HG03175 (cell line): ENCODE data around the gene SCN4A.
A peak's percentile ranks its signal among the peaks of the same experiment; 100 is the strongest.
"Not testable (repeated sequence)": the region's sequence is repeated elsewhere in the genome, so short reads cannot be mapped to it uniquely, and the experiment has no call there.

Source experiments
- ATAC-seq: cut with Tn5 transposase; IDR thresholded peaks from one replicate; pipeline ENCODE4 v1.9.1; 2021; ENCODE audit warnings: mild to moderate bottlenecking, moderate library complexity; ENCODE audit not compliant: unreplicated experiment

The SCN4A gene

GRCh38 chr17:63939401-63939800 is 33.3 kb downstream of the SCN4A start:
- no peak for ATAC-seq

GRCh38 chr17:63937920-63938319 is 34.8 kb downstream of the SCN4A start:
- no peak for ATAC-seq

DNA sequence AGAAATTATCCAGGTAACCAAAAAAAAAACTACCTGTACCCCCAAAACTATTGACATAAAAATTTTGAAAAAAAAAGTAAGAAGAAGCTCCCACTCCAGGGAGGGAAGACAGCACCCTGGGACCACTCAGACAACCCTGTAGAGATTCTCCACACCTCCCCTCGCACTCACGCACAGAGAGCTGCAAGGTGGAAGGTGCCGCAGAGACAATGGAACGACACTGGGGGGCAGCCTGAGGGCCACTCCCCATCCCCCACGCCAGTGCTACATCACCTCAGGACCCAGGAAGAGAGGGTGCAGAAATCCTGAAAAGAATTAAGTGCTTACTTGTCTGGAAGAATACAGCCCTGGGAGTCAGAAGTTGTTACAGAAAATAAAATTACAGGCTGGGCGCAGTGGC is 35.4 kb downstream of the SCN4A start:
- ATAC-seq = no peak

GRCh38 chr17:63934183-63935112 is 38.3 kb downstream of the SCN4A start:
- ATAC-seq = no peak

DNA sequence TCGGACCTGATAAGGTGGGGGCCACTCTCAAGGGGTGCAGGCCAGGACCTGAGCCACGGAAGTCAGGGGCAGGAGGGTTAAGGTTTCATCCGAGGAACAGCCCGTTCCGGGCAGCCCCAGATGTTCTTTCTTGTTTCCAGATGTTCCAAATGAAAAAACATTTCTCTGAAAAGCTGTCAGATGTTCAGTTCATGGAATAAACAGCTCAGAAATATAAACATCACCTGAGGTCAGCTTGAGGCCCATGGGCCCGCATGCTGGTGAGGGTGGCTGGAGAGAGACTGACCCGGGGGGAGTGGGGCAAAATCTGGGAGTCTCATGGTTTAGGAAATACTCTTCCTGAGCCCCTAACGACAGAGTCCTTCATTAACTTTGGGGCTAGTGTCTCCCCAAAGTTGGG is 39.1 kb downstream of the SCN4A start:
- ATAC-seq = no peak

GRCh38 chr17:63932721-63933120 is 40.0 kb downstream of the SCN4A start:
- peak; percentile 3 for ATAC-seq

- ATAC-seq = peak; percentile 87
These were observed 40.6 kb downstream of the SCN4A start, which contains the start of gene CD79B for GRCh38 chr17:63931981-63932561. CD79B (minus strand) TSS chr17:63932331; CDS start chr17:63932261, 70 bp downstream.

DNA sequence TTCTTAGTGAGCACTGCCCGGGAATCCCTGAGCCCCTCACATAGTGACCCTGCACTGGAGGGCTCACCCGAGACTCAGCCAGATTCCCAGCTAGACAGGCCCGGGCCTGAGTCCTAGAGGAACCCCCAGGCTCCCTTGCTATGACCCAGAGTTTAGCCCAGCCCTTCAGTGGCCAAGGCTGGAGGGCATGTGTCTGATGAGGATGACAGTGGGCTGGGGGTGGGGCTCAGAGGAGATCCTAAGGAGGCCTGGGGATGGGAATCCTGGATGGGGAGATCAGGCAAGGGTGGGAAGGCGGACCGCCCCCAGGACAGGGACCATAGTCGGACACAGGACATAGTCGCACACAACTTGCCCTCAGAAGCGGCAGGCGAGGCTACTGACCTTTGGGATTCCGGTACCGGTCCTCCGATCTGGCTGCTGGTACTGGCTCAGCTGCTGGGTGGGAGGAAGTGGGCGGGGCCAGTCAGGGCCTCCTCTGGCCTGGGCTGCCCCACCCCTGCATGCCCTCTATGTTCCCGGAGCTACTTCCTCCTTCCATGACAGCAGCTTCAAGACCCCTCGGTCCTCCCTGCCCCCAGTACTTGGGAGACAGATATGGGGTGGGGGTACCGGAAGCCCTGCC is 41.7 kb downstream of the SCN4A start:
- ATAC-seq = no peak

DNA sequence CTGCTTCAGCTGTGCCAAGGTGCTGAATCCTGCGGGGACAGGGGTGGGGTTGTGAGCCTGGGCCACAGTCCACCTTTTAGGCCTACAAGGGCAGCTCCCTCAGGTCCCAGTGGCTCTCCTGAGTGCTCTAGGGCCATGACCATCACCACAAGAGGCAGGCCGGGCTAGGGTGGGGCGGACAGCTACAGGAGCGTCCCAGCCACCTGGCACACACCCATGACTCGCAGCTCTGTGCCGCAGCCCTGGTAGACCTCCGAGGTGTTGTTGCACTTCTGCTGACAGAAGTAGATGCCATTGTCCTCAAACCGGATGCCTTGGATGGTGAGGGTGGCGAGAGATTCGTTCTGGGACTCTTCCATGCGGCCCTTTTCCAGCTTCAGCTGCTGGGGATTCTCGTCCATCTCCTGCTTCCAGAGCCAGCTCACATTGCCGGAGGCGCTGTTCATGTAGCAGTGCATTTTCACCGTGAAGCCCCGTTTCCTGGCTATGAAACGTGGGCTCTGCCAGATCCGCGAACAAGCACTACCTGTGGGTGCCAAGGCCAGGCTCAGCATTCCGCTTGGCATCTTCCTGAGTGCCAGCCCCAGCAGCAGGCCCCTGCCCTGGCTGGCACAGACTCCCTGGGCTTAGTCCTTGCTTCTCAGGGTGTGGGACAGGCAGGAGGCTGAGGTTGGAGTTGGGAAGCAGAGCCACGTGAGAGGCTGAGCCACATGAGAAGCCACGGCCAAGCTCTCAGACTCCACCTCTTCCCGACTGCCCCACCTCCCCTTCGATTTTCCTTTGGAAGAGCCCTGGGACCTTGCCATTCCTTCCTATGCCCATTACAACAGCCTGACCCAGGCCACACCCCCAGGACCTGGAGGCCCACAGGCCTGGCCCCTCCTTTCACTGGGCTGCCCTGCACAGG is 42.6 kb downstream of the SCN4A start:
- no peak for ATAC-seq

- no peak for ATAC-seq
These were observed 43.6 kb downstream of the SCN4A start for GRCh38 chr17:63928966-63929695.

GRCh38 chr17:63928172-63928666 is 44.5 kb downstream of the SCN4A start:
- no peak for ATAC-seq

DNA sequence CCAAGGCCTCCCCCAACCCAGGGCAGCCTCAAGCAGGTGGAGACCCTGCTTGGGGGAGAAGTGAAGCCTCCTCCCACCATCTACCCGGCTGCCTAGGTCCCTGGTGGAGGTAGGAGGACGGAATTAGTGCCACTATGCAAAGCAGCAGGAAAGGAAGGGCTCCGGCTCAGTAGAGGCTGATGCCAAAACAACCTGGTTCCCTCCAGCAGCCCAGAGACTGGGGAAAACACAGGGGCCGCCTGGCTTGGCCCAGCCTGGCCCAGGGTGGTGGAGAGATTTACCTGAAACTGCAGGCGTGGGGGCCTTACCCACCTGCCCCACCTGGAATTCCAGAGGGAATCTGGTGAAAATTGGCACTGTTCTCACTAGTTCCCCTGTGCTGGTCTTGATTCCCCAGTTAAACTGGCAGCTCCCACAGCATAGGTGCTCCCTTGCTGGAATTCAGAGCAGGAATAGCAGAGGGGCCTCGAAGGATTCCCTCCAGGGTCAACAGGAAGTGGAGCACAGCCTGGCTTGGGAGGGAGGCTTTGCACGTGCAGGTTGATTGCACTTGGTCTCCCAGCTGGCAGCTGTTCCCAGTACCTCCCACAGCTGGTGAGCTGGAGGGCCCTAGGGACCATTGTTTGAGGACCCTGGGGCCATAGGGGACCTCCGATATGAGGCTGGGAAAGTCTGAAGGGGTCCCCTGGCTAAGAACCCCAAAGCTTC is 45.1 kb downstream of the SCN4A start:
- ATAC-seq = no peak

DNA sequence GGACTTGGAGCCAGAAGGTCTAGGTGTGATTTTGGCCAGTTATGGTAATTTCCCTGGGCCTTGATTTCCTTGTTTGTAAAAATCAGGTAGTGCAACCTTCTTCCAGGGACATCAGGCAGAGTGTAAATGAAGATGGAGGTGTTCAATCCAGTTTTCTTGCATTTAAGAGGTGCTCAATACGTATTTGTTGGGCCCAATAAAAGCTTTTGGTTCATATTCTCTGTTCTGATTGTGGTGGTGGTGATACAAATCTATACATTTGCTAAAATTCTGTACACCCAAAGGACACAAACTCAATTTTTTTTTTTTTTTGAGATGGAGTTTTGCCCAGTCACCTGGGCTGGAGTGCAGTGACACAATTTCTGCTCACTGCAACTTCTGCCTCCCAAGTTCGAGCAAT is 46.6 kb downstream of the SCN4A start:
- no peak for ATAC-seq

DNA sequence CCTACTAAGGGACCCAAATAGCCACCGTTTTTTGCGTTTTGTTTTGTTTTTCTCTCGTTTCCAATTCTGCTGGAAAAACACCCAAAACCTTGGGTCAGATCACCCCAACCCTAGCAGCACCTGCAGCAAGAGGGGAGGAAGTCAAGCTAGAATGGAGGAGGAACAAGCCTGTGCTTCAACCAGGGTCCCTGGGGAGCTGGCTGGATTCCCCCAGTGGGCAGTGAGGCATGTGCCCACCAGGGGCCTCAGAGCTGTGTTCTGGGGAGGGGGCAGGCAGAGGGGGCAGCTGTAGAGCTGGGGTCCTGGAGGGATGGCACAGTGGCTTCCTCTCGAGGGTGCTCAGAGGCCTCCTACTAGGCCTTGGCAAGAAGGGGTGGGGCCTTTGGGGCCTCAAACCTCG is 47.1 kb downstream of the SCN4A start:
- ATAC-seq = no peak

DNA sequence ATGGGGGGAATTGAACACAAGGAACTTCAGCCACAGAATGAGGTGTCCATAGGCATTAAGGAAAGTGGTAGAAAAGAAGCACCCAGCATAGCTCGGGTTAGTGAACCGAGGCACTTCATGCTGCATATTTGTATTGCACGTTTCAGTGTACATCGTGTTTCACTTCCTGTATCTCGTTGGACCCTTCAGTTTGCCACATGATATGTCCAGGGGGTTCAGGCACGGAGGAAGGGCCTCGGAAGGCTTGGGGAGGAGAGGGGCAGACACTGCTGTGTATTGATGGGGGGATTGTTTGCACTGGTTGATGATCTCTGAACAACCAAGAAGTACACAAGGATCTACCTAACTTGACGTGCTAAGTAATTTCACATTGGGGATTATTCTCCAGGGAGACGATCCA is 50.3 kb downstream of the SCN4A start:
- ATAC-seq = peak; percentile 58

DNA sequence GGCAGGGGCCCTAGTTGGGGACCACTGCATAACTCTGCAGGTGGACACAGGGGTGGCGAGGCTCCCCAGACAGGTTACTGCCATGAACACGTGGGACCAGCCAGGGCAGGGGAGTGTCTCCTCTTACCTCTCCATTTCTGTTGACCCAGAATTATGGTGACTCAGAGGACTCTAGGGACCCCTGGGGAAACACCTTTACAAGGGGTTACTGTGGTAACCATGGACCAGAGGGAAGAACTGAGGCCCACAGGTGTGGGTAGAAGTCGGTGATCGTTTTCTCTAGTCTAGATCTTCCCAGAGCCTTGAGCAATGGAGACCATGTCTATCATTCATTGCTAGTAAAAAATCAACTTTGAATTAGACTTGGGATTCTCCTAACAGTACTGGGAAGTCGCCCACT is 51.9 kb downstream of the SCN4A start:
- not testable (repeated sequence) for ATAC-seq

GRCh38 chr17:63920050-63920449 is 52.7 kb downstream of the SCN4A start:
- not testable (repeated sequence) for ATAC-seq

DNA sequence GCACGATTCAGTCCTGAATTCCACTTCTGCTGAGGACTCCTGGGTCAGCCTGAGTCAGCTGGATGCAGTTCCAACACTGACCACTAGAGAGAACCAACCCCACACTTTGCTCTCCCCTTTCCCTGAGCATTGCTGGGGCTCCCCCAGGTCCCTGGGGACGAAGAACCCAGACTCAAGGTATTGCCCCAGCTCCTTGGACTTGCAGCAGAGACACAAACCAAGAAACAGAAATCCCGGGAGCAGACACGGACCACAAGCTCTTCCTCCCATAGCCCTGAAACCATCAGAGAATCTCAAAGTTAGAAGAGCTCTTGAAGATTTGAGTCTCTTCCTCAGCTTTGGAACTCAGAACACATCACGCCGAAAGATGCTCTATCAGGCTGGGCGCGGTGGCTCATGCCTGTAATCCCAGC is 53.4 kb downstream of the SCN4A start:
- ATAC-seq = peak; percentile 62

DNA sequence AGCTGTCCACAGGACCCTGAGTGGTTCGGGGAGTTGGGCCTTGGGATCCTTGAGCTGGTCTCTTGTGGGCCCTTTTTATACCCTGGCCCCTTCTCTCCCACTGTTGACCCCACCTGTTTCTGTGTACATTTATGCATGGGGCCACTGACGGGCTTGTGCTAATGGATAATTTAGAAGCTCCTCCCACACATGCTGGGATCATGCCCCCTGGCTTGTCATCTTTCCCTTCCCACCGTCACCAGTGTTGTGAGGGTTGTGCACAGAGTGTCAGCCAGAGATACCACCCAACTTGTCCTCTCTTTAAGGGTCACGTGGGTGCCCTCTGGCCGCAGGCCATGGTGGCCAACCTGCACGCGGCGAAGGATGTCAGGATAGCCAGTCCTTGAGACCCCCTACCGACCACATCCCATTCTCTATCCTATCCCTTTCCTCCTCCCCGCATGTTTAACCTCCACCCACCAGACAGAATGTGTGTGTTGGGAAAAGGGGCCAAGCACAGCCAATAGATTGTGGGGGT is 53.9 kb downstream of the SCN4A start, which contains the start of gene GH1:
Gene GH1, minus strand, starts transcription at position 51 of the 517 bp plus-strand sequence. CDS start 63 bp downstream, outside the sequence.
- not testable (repeated sequence) for ATAC-seq
